ENCODE results near the gene NACC2. TPM values are rescaled to one million over a fixed set of nuclear protein-coding genes. Genes with fewer than 3 reads are reported as not detected.

The NACC2 gene
- total and polyA plus RNA-seq, 2 donors (not counting 3 experiments of a cell fraction or from before 2014, with no cell fraction given): 15.8 to 27.1 TPM

DNA sequence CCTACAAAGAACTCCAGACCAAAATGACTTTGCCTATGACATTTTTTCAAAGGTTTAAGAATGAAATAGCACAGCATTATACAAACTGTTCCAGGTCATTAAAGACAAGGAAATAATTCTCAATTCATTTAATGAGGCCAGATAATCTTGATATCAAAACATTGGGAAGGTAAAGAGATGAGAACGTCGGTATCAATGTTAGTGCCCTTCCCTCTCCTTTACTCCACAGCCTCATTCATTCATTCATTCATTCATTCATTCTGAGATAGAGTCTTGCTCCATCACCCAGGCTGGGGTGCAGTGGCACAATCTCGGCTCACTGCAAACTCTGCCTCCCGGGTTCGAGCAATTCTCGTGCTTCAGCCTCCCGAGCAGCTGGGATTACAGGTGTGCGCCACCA, 64.0 kb downstream of the NACC2 start:
- H3K9me1 ChIP-seq (replicated peaks; ENCODE audit: control insufficient read depth, extremely low read depth, insufficient read depth, low read length): no peaks in the 10 kb centered on the region
- no peak overlapping the region for H2AFZ ChIP-seq (ENCODE audit: low read depth, low read length)
- peaks cover 52% of the 10 kb centered on the region for H3K79me2 ChIP-seq (ENCODE audit: control insufficient read depth, insufficient read depth, low read length)
- H3K36me3 ChIP-seq (ENCODE audit: control insufficient read depth in 2 of 2, extremely low read depth in 1 of 2, insufficient read depth in 2 of 2, low read length in 2 of 2): peaks cover 4 to 11% of the 10 kb centered on the region in 2 experiments
- POLR2A ChIA-PET: no interaction called here
- H4K20me1 ChIP-seq (replicated peaks; ENCODE audit: control insufficient read depth, extremely low read depth, insufficient read depth, low read length): peaks cover 3% of the 10 kb centered on the region
- intact Hi-C loops (cut with micrococcal nuclease) (no loop called here), dilution Hi-C loops (cut with MboI; ENCODE audit: extremely low pct_ligation_motif_present, low sequenced_read_pairs) (no loop called here)
- no peak overlapping the region for H3K9ac ChIP-seq (replicated peaks; ENCODE audit: extremely low read depth, insufficient read depth, low read length)
- TF ChIP-seq EZH2 (IDR thresholded peaks at IDR 0.05; ENCODE audit: borderline replicate concordance, low read depth, low read length, severe bottlenecking) (no peak), GATA2 (IDR thresholded peaks at IDR 0.05; ENCODE audit: insufficient read depth, insufficient read length, low read depth, low read length) (no peak), POLR2AphosphoS5 (IDR thresholded peaks at IDR 0.05; ENCODE audit: insufficient read depth, low read depth, low read length) (no peak), POLR2A (IDR thresholded peaks at IDR 0.05; ENCODE audit: low read depth, low read length) (no peak), MYC (IDR thresholded peaks at IDR 0.05; ENCODE audit: low read depth, low read length) (no peak), CTCF (IDR thresholded peaks at IDR 0.05; ENCODE audit: extremely low read depth in 1 of 2, insufficient read depth in 1 of 2, low read depth in 1 of 2, low read length in 2 of 2) (no peak), FOS (IDR thresholded peaks at IDR 0.05; ENCODE audit: borderline replicate concordance, insufficient read depth, low read length) (no peak), JUN (IDR thresholded peaks at IDR 0.05; ENCODE audit: borderline replicate concordance, insufficient read depth, insufficient read length, low read depth) (no peak)
- TF ChIP-seq, protein P1, sequence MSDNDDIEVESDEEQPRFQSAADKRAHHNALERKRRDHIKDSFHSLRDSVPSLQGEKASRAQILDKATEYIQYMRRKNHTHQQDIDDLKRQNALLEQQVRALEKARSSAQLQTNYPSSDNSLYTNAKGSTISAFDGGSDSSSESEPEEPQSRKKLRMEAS (IDR thresholded peaks at IDR 0.05; ENCODE audit: insufficient read depth, insufficient read length): no peak
- H3K4me3 ChIP-seq (replicated peaks in 1 of 3; ENCODE audit: insufficient read depth in 1 of 3, low read depth in 1 of 3, low read length in 3 of 3): no peak overlapping the region
- FAIRE-seq (no peak), DNase-seq (ENCODE audit: low read depth, low spot score) (no peak)
- H3K9me3 ChIP-seq (replicated peaks; ENCODE audit: control insufficient read depth, insufficient read depth, low read length): no peaks in the 10 kb centered on the region
- peaks cover 17% of the 10 kb centered on the region for H3K4me1 ChIP-seq (ENCODE audit: control insufficient read depth, extremely low read depth, insufficient read depth, low read length)
- H3K27ac ChIP-seq (ENCODE audit: insufficient read depth, low read depth, low read length): no peak overlapping the region
- no peaks in the 10 kb centered on the region for H3K27me3 ChIP-seq (ENCODE audit: control insufficient read depth in 2 of 2, insufficient read depth in 2 of 2, low read length in 2 of 2)
- no peak overlapping the region for H3K4me2 ChIP-seq (ENCODE audit: insufficient read depth, low read length)
- no TSS peak for BruUV-seq (replicated peaks)
- CTCF ChIA-PET: interaction anchor here (1.2 to 2.3 kb wide), 3 partner anchors 8 to 91 kb away, joined by 4 to 15 read pairs (median 7); no protein-coding TSS in a partner anchor
